COLO829 (cell line): ENCODE measurements around the gene IPO13.

Experiments
- DNase-seq: peaks from one replicate; pipeline ENCODE4 v3.0.0; 2012; ENCODE audit warnings: low spot score

The IPO13 gene

GRCh38 chr1:44012404-44012803 is 65.7 kb downstream of the IPO13 start:
- DNase-seq = no peak

- no peak for DNase-seq
Measured at GRCh38 chr1:44012941-44013609, 66.3 kb downstream of the IPO13 start.

- DNase-seq = no peak
Measured at GRCh38 chr1:44013949-44014348, 67.2 kb downstream of the IPO13 start.

GRCh38 chr1:44014365-44015104 is 67.8 kb downstream of the IPO13 start:
- no peak for DNase-seq

- no peak for DNase-seq
Measured at GRCh38 chr1:44015206-44015605, 68.5 kb downstream of the IPO13 start.

GRCh38 chr1:44016041-44016889 is 69.5 kb downstream of the IPO13 start:
- DNase-seq = no peak

- DNase-seq = no peak
Measured at GRCh38 chr1:44016890-44017400, 70.2 kb downstream of the IPO13 start.
